GM12874 (cell line): ENCODE measurements around the gene HSP90AB1.

ENCODE experiments used
- CTCF ChIP-seq: IDR thresholded peaks from 2 replicates; pipeline ENCODE4 v1.5.1; 2011; ENCODE audit warnings: low read depth, mild to moderate bottlenecking, control low read depth, low read length, moderate library complexity; ENCODE audit not compliant: insufficient read depth

HSP90AB1 gene

GRCh38 chr6:44261581-44261980 lies 14.7 kb downstream of the HSP90AB1 start:
- no peak for TF ChIP-seq CTCF

- TF ChIP-seq CTCF: no peak
Observed at GRCh38 chr6:44262467-44263353, 15.8 kb downstream of the HSP90AB1 start.

- no peak for TF ChIP-seq CTCF
Observed at GRCh38 chr6:44263354-44264100, 16.6 kb downstream of the HSP90AB1 start.

GRCh38 chr6:44264154-44265006 lies 17.5 kb downstream of the HSP90AB1 start:
- no peak for TF ChIP-seq CTCF

DNA sequence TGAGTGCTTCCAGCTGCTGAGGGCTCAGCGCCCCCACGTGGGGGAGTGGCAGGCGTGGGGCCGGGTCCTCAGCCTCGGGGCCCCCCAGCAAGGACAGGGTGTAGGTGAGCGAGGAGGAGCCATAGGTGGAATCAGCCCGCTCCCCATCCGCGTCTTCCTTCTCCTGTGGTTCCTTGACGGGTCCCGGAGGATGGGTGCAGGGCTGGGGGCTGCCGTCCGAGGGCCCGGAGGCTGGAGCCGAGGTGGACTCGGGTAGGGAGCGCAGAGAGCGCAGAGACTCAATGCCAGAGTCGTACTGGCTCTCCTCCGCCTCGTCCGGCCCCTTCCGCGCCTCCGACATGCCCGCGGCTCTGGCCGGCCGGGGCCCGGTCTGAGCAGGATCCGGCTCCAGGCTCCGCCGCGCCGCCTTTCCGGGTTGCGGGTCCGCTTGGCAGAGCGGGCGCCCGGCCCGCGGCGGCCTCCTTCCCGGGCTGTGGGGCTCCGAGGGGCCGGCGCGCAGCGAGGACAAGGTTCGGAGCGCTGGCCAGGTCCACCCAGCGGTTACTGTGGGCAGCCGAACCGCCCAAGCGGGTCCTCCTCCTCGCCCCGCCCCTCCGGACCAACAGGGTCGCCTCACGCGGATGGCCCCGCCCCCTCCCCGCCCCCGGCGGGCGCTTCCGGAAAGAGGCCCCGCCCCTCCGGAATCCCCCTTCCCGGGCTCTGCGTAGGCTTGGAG lies 18.3 kb downstream of the HSP90AB1 start, which contains the start of gene NFKBIE:
Gene NFKBIE (minus strand): TSS at position 545 of the 715 bp plus-strand sequence. CDS start 205 bp downstream, at position 340.
- TF ChIP-seq CTCF: peak; percentile 59

- TF ChIP-seq CTCF: no peak
Observed at GRCh38 chr6:44265722-44266233, 18.9 kb downstream of the HSP90AB1 start.
